Gastrocnemius medialis (tissue), 4 donors: Measurements from ENCODE around the gene NRSN1. TPM values are rescaled to one million over a fixed set of nuclear protein-coding genes. Genes with fewer than 3 reads are reported as not detected.

Experiments
- ATAC-seq, 2 donors: fragments of 150-250 bp; one replicate each; pipeline ENCODE4 v1.9.1; 2016
- DNase-seq, 2 donors: peaks; one replicate each; pipeline ENCODE4 v3.0.0-alpha.2; 2019
- H3K27ac ChIP-seq, 4 donors: fragments of 200-600 bp; sonication (generic); 1 replicate in 1 of 4; 2 replicates in 3 of 4; pipeline ENCODE4 v1.5.1; 2016 to 2018; ENCODE audit warnings: mild to moderate bottlenecking in 2 of 4, moderate library complexity in 1 of 4
- H3K27me3 ChIP-seq, 3 donors: fragments of 200-600 bp; sonication (generic) in 2 of 3; 1 replicate in 1 of 3; 2 replicates in 2 of 3; pipeline versions ENCODE4 v1.5.1 to v1.6.0; 2016 to 2019; ENCODE audit warnings: mild to moderate bottlenecking in 1 of 3, moderate library complexity in 1 of 3
- H3K36me3 ChIP-seq, 2 donors: fragments of 200-600 bp; sonication (generic) in 1 of 2; one replicate each; pipeline ENCODE4 v1.5.1; 2017 to 2018
- H3K4me1 ChIP-seq, 2 donors: fragments of 200-600 bp; sonication (generic) in 1 of 2; one replicate each; pipeline ENCODE4 v1.5.1; 2016 to 2017; ENCODE audit warnings: mild to moderate bottlenecking in 2 of 2
- H3K4me3 ChIP-seq, 4 donors: fragments of 200-600 bp; sonication (generic) in 3 of 4; 1 replicate in 1 of 4; 2 replicates in 3 of 4; pipeline ENCODE4 v1.5.1; 2016 to 2019; ENCODE audit warnings: mild to moderate bottlenecking in 2 of 4
- H3K9me3 ChIP-seq, 3 donors: fragments of 200-600 bp; sonication (generic) in 2 of 3; 1 replicate in 1 of 3; 2 replicates in 2 of 3; pipeline ENCODE4 v1.5.1; 2016 to 2019
- POLR2A ChIP-seq, 2 donors: fragments of 450-650 bp; IDR thresholded peaks; one replicate each; pipeline ENCODE4 v1.6.1; 2017; ENCODE audit warnings: antibody characterized with exemption in 2 of 2, mild to moderate bottlenecking in 2 of 2, moderate library complexity in 2 of 2
- in situ Hi-C, 4 donors: fragments of 200-750 bp; cut with MboI; loops; one replicate each; pipeline versions ENCODE4 v1.15.0 to v1.8.0; 2017; ENCODE audit warnings: low sequenced_read_pairs in 4 of 4
- intact Hi-C: fragments of 100-400 bp; cut with DNase I; formaldehyde crosslinking; loops from one replicate; pipeline ENCODE4 v1.15.1; 2023; ENCODE audit warnings: low total_unique reads
- total RNA-seq, 4 donors: library from RNA; depleted of rRNA; stranded (reverse); fragments of >200 nt; gene quantifications; one replicate each; pipeline versions ENCODE4 v1.1.0 to v1.2.3, GENCODE V29; 2016
- TF ChIP-seq, protein P1 (sequence below), 5 experiments: fragments of 450-650 bp in 3 of 5; fragments of 200-600 bp in 2 of 5; sonication (generic) in 2 of 5; IDR thresholded peaks in 4 of 5; conservative IDR thresholded peaks in 1 of 5; 1 replicate in 4 of 5; 2 replicates in 1 of 5; pipeline ENCODE4 v1.5.1; 2016 to 2019; ENCODE audit warnings: antibody characterized with exemption in 5 of 5, mild to moderate bottlenecking in 3 of 5, moderate library complexity in 3 of 5

NRSN1 gene
- total RNA-seq, 4 donors from 2014 or later: not detected

DNA sequence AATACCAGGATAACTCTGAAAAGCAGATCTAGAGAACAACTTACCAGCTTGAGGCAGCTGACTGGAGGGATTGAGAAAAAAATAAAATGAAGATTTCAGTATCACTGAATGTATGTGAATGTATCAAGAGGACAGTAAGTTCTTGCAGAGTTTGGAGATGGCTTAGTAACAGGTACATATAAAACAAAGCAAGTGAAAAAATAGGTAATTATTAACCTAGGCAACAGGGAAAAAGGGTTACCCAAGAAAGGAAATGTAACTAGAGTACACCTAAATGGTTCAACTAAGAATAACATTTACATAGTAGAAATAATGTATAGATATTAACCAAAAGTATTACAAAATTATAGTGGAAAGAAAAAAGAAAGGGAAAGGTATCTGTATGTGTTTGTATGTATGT, 67.3 kb downstream of the NRSN1 start:
- Histone ChIP-seq H3K27me3 (no peaks in the 10 kb centered on the region), H3K9me3 (no peaks in the 10 kb centered on the region), H3K4me3 (no peak overlapping the region), H3K27ac (no peak overlapping the region), H3K4me1 (no peaks in the 10 kb centered on the region), H3K36me3 (no peaks in the 10 kb centered on the region)
- ATAC-seq (no peak), DNase-seq (no peak)
- intact Hi-C loops (no loop called here), in situ Hi-C loops (no loop called here)
- no peak for TF ChIP-seq POLR2A (IDR thresholded peaks at IDR 0.05)
- TF ChIP-seq, protein P1, sequence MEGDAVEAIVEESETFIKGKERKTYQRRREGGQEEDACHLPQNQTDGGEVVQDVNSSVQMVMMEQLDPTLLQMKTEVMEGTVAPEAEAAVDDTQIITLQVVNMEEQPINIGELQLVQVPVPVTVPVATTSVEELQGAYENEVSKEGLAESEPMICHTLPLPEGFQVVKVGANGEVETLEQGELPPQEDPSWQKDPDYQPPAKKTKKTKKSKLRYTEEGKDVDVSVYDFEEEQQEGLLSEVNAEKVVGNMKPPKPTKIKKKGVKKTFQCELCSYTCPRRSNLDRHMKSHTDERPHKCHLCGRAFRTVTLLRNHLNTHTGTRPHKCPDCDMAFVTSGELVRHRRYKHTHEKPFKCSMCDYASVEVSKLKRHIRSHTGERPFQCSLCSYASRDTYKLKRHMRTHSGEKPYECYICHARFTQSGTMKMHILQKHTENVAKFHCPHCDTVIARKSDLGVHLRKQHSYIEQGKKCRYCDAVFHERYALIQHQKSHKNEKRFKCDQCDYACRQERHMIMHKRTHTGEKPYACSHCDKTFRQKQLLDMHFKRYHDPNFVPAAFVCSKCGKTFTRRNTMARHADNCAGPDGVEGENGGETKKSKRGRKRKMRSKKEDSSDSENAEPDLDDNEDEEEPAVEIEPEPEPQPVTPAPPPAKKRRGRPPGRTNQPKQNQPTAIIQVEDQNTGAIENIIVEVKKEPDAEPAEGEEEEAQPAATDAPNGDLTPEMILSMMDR (IDR thresholded peaks at IDR 0.05 in 4 of 5, conservative IDR thresholded peaks at IDR 0.05 in 1 of 5): no peak

DNA sequence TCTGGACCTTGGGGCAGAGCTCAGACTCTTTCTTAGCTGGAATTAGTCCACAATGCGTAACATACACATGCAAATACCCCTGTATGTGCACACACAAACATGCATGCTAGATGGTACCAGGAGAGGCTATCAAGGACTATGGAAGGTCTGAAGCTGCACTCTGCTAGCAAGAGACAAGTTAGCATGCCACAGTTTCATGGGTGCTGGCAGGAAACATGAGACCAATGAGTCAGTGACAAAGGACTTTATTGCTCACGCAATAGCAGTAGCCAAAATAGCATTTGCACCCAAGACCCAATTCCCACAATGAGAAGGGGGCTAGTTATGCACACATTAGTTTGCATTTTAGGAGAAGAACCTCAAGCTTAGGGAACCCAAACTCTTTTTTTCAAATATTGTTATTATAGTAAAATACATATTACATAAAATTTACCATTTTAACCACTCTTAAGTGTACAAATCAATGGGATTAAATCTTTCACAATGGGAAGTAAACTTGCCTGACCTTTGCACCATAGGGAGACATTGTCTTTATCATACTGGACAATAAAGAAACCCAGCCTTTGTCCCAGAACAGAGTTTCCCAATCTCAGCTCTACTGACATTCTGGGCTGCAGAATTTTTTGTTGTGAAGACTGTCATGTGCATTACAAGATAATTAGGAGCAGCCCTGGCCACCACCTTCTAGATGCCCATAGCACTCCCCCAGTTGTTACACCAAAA, 69.1 kb downstream of the NRSN1 start:
- no peak for ATAC-seq
- no peaks in the 10 kb centered on the region for H3K27me3 ChIP-seq
- H3K4me3 ChIP-seq: no peak overlapping the region
- in situ Hi-C loops: no loop called here
- no peaks in the 10 kb centered on the region for H3K4me1 ChIP-seq
- H3K36me3 ChIP-seq: no peaks in the 10 kb centered on the region
- DNase-seq: no peak
- no peaks in the 10 kb centered on the region for H3K9me3 ChIP-seq
- no peak for TF ChIP-seq POLR2A (IDR thresholded peaks at IDR 0.05)
- TF ChIP-seq, protein P1 (IDR thresholded peaks at IDR 0.05 in 4 of 5, conservative IDR thresholded peaks at IDR 0.05 in 1 of 5): no peak
- H3K27ac ChIP-seq: no peak overlapping the region
- intact Hi-C loops: no loop called here

DNA sequence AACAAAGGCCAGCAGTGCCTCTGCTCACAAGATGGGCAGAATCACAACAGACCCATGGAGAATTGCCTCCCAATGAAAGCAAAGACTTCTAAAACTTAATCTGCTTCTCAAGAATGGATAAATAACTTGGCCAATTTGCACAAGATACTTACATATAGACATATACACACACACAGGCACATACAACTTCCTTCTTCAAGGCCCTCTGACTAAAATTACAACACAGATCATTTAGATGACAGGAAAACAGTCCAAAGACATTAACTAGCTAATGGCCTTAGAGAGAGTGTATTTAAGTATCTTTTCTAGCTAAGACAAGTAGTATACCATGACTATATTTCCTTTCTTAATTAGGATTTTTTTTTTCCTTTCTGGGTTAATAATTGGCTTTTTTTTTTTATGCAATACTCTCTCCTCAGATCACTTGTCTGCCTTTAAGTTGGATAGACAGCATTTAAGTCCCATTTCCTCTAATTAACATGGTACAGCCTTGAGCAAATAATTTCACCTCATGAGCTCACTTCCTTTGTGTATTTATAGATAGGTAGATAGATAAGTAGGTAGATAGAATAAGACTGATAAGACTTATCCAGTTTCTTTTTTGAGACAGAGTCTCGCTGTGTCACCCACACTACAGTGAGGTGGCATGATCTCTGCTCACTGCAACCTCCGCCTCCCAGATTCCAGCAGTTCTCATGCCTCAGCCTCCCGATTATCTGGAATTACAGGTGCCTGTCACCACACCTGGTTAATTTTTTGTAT, 70.0 kb downstream of the NRSN1 start:
- intact Hi-C loops: no loop called here
- DNase-seq (no peak), ATAC-seq (no peak)

More for the DNA sequence above, 70.0 kb downstream of the NRSN1 start:
- H3K27me3 ChIP-seq: no peaks in the 10 kb centered on the region
- in situ Hi-C loops: no loop called here
- no peaks in the 10 kb centered on the region for H3K4me1 ChIP-seq
- H3K36me3 ChIP-seq: no peaks in the 10 kb centered on the region
- no peaks in the 10 kb centered on the region for H3K9me3 ChIP-seq
- no peak overlapping the region for H3K27ac ChIP-seq
- no peak overlapping the region for H3K4me3 ChIP-seq
- no peak for TF ChIP-seq POLR2A (IDR thresholded peaks at IDR 0.05)
- TF ChIP-seq, protein P1 (IDR thresholded peaks at IDR 0.05 in 4 of 5, conservative IDR thresholded peaks at IDR 0.05 in 1 of 5): no peak

Other genes starting within 250 kb of the NRSN1 start
- under 1 TPM; 0.29 to 0.64 (median 0.42) TPM for gene DCDC2, start 231.8 kb downstream of the NRSN1 start, total RNA-seq